IMR-90 (cell line): Measurements from ENCODE around the gene CTNS. TPM values are rescaled to one million over a fixed set of nuclear protein-coding genes. Genes with fewer than 3 reads are reported as not detected.

ENCODE experiments used
- ATAC-seq: fragments of 200-7000 bp; cut with Tn5 transposase; 2 replicates; pipeline ENCODE4 v1.9.1; 2020; ENCODE audit warnings: low read depth, mild to moderate bottlenecking, moderate library complexity
- BruUV-seq: library from RNA; stranded (reverse); fragments of 400-500 nt; replicated peaks from 2 replicates; lab custom pipeline; 2021; lab: Mats Ljungman, UMichigan
- CTCF ChIA-PET: fragments of 300-600 bp; formaldehyde crosslinking; extraction: SDS; loops from one replicate; lab custom pipeline; 2021; ENCODE audit warnings: antibody characterized with exemption; lab: Yijun Ruan, JAX
- POLR2A ChIA-PET: fragments of 300-600 bp; sonication (Branson Sonifier 250); formaldehyde crosslinking; loops from one replicate; lab custom pipeline; 2022; ENCODE audit warnings: antibody characterized with exemption; ENCODE audit not compliant: unreplicated experiment; lab: Charles Lee
- DNase-seq: peaks from one replicate; pipeline ENCODE4 v3.0.0; 2013
- H2AFZ ChIP-seq: replicated peaks from 2 replicates; pipeline ENCODE3; 2013; ENCODE audit warnings: low read length, mild to moderate bottlenecking; ENCODE audit not compliant: poor library complexity
- H2AK5ac ChIP-seq: 2 replicates; pipeline ENCODE4 v1.6.1; 2013; ENCODE audit warnings: low read depth, low read length, inconsistent platforms
- H2AK9ac ChIP-seq: replicated peaks from 2 replicates; pipeline ENCODE3; 2013; ENCODE audit warnings: mild to moderate bottlenecking, low read depth, low read length, moderate library complexity; ENCODE audit not compliant: poor library complexity
- H2BK120ac ChIP-seq: 2 replicates; pipeline ENCODE4 v1.6.1; 2013; ENCODE audit warnings: low read depth, low read length, inconsistent platforms
- H2BK15ac ChIP-seq: 3 replicates; pipeline ENCODE4 v1.6.1; 2013; ENCODE audit warnings: low read depth, low read length, inconsistent platforms
- H2BK20ac ChIP-seq: 2 replicates; pipeline ENCODE4 v1.6.1; 2013; ENCODE audit warnings: low read depth, mild to moderate bottlenecking, inconsistent platforms, low read length, moderate library complexity
- H2BK5ac ChIP-seq: 2 replicates; pipeline ENCODE4 v1.6.1; 2013; ENCODE audit warnings: mild to moderate bottlenecking, low read depth, low read length, inconsistent platforms; ENCODE audit not compliant: poor library complexity, severe bottlenecking
- H3K14ac ChIP-seq: replicated peaks from 2 replicates; pipeline ENCODE4 v1.6.1; 2013; ENCODE audit warnings: low read depth, low read length, inconsistent platforms
- H3K18ac ChIP-seq: 2 replicates; pipeline ENCODE4 v1.6.1; 2013; ENCODE audit warnings: low read depth, low read length, control low read depth
- H3K23ac ChIP-seq: 2 replicates; pipeline ENCODE4 v1.6.1; 2013; ENCODE audit warnings: low read depth, low read length, inconsistent platforms
- H3K27ac ChIP-seq: 2 replicates; pipeline ENCODE4 v1.5.1; 2013; ENCODE audit warnings: mild to moderate bottlenecking, control low read depth, low read length; ENCODE audit not compliant: insufficient read depth
- H3K27me3 ChIP-seq: 2 replicates; pipeline ENCODE4 v1.6.1; 2013; ENCODE audit warnings: low read length; ENCODE audit not compliant: control insufficient read depth, insufficient read depth
- H3K36me3 ChIP-seq: 2 replicates; pipeline ENCODE4 v1.6.1; 2013; ENCODE audit warnings: low read length, mixed read lengths; ENCODE audit not compliant: control insufficient read depth, insufficient read depth
- H3K4ac ChIP-seq: 2 replicates; pipeline ENCODE4 v1.6.1; 2013; ENCODE audit warnings: low read depth, low read length, inconsistent platforms
- H3K4me1 ChIP-seq: 2 replicates; pipeline ENCODE4 v1.6.1; 2013; ENCODE audit warnings: low read length, mixed read lengths; ENCODE audit not compliant: control insufficient read depth, insufficient read depth
- H3K4me2 ChIP-seq: 2 replicates; pipeline ENCODE4 v1.6.1; 2013; ENCODE audit warnings: low read depth, mild to moderate bottlenecking, control low read depth, low read length, moderate library complexity
- H3K4me3 ChIP-seq: 2 replicates; pipeline ENCODE4 v1.5.1; 2013; ENCODE audit warnings: low read depth, mild to moderate bottlenecking, control low read depth, low read length, moderate library complexity; ENCODE audit not compliant: insufficient read depth
- H3K56ac ChIP-seq: 2 replicates; pipeline ENCODE4 v1.6.1; 2013; ENCODE audit warnings: low read length, inconsistent platforms; ENCODE audit not compliant: insufficient read depth; ENCODE audit errors: extremely low read depth
- H3K79me1 ChIP-seq, 2 experiments: 2 replicates each; pipeline ENCODE4 v1.6.1; 2013; ENCODE audit warnings: low read length in 2 of 2, inconsistent platforms in 1 of 2, low read depth in 1 of 2
- H3K9ac ChIP-seq: 2 replicates; pipeline ENCODE4 v1.6.1; 2013; ENCODE audit warnings: low read depth, low read length, control low read depth
- H3K9me1 ChIP-seq: 2 replicates; pipeline ENCODE4 v1.6.1; 2013; ENCODE audit warnings: low read length, inconsistent platforms; ENCODE audit not compliant: insufficient read depth
- H3K9me3 ChIP-seq: 2 replicates; pipeline ENCODE4 v1.6.1; 2013; ENCODE audit warnings: low read length; ENCODE audit not compliant: control insufficient read depth, insufficient read depth
- H4K20me1 ChIP-seq: 2 replicates; pipeline ENCODE4 v1.6.1; 2013; ENCODE audit warnings: low read length, inconsistent platforms; ENCODE audit not compliant: insufficient read depth
- H4K5ac ChIP-seq: 2 replicates; pipeline ENCODE4 v1.6.1; 2013; ENCODE audit warnings: mild to moderate bottlenecking, low read depth, low read length, control low read depth
- H4K8ac ChIP-seq, 2 experiments: 2 replicates each; pipeline ENCODE4 v1.6.1; 2013; ENCODE audit warnings: low read depth in 2 of 2, low read length in 2 of 2, control low read depth in 1 of 2, inconsistent platforms in 1 of 2
- H4K91ac ChIP-seq: 2 replicates; pipeline ENCODE4 v1.6.1; 2013; ENCODE audit warnings: low read depth, low read length, inconsistent platforms; ENCODE audit not compliant: insufficient read depth
- BHLHE40 ChIP-seq: fragments of 150-350 bp; IDR thresholded peaks from 2 replicates; pipeline ENCODE4 v1.6.1; 2016; ENCODE audit warnings: mild to moderate bottlenecking, low read depth, low read length
- CEBPB ChIP-seq: IDR thresholded peaks from 2 replicates; pipeline ENCODE4 v1.6.1; 2012; ENCODE audit warnings: low read depth, low read length, improper control_type of control experiment
- CHD1 ChIP-seq: IDR thresholded peaks from 2 replicates; pipeline ENCODE4 v1.6.1; 2012; ENCODE audit warnings: low read depth, low read length, improper control_type of control experiment
- POLR2A ChIP-seq: IDR thresholded peaks from 2 replicates; pipeline ENCODE4 v1.6.1; 2012; ENCODE audit warnings: mild to moderate bottlenecking, low read depth, low read length
- RCOR1 ChIP-seq: IDR thresholded peaks from 2 replicates; pipeline ENCODE4 v1.6.1; 2012; ENCODE audit warnings: mild to moderate bottlenecking, low read length, improper control_type of control experiment; ENCODE audit not compliant: insufficient replicate concordance
- RFX5 ChIP-seq: IDR thresholded peaks from 2 replicates; pipeline ENCODE4 v1.8.0; 2012; ENCODE audit warnings: low read depth, mild to moderate bottlenecking, low read length, moderate library complexity
- SMC3 ChIP-seq: fragments of 150-350 bp; IDR thresholded peaks from 2 replicates; pipeline ENCODE4 v1.6.1; 2016; ENCODE audit warnings: low read depth, mild to moderate bottlenecking, antibody characterized with exemption, low read length, moderate library complexity
- WGBS, 2 experiments: methylation state at CpG; one replicate each; pipeline versions ENCODE4 v1.1.5 to v1.1.7; 2013; ENCODE audit warnings: missing lambda C conversion rate in 2 of 2; ENCODE audit not compliant: insufficient read length in 1 of 2; ENCODE audit errors: extremely low coverage in 2 of 2; 5-methylcytosine and 5-hydroxymethylcytosine counted together
- dilution Hi-C: fragments of 300-500 bp; cut with HindIII; formaldehyde crosslinking; loops from one replicate; pipeline ENCODE4 v1.14.3; 2018; ENCODE audit warnings: low sequenced_read_pairs; ENCODE audit not compliant: unreplicated experiment
- in situ Hi-C: fragments of 300-500 bp; cut with MboI; formaldehyde crosslinking; loops from 3 replicates; pipeline ENCODE4 v1.14.3; 2019; ENCODE audit warnings: low sequenced_read_pairs, inconsistent platforms, mixed read lengths
- intact Hi-C: fragments of 100-400 bp; cut with micrococcal nuclease; formaldehyde crosslinking; loops from 2 replicates; pipeline ENCODE4 v1.10.0; 2022
- polyA plus RNA-seq, 3 experiments: library from polyadenylated mRNA; depleted of rRNA; stranded (reverse); fragments of >200 nt; gene quantifications; 2 replicates each; pipeline ENCODE4 v1.2.3, GENCODE V29; 2012; ENCODE audit warnings: low replicate concordance in 1 of 3
- total RNA-seq: library from RNA; depleted of rRNA; stranded (reverse); fragments of >200 nt; gene quantifications from 2 replicates; pipeline ENCODE4 v1.2.3, GENCODE V29; 2012
- TF ChIP-seq, protein P1 (sequence below): fragments of 150-350 bp; IDR thresholded peaks from 2 replicates; pipeline ENCODE4 v1.6.1; 2016; ENCODE audit warnings: low read depth, mild to moderate bottlenecking, low read length, moderate library complexity, borderline replicate concordance
- TF ChIP-seq, protein P2 (sequence below): conservative IDR thresholded peaks from 2 replicates; pipeline ENCODE4 v1.5.1; 2012; ENCODE audit warnings: mild to moderate bottlenecking, low read depth, low read length, improper control_type of control experiment
- TF ChIP-seq, protein P3 (sequence below): fragments of 150-350 bp; IDR thresholded peaks from 2 replicates; pipeline ENCODE4 v1.6.1; 2017; ENCODE audit warnings: mild to moderate bottlenecking, antibody characterized with exemption, low read length, low read depth

CTNS gene
- total and polyA plus RNA-seq, 2 of the 4 experiments (the other 2 are of a cell fraction): 4.7 to 5.3 TPM

DNA sequence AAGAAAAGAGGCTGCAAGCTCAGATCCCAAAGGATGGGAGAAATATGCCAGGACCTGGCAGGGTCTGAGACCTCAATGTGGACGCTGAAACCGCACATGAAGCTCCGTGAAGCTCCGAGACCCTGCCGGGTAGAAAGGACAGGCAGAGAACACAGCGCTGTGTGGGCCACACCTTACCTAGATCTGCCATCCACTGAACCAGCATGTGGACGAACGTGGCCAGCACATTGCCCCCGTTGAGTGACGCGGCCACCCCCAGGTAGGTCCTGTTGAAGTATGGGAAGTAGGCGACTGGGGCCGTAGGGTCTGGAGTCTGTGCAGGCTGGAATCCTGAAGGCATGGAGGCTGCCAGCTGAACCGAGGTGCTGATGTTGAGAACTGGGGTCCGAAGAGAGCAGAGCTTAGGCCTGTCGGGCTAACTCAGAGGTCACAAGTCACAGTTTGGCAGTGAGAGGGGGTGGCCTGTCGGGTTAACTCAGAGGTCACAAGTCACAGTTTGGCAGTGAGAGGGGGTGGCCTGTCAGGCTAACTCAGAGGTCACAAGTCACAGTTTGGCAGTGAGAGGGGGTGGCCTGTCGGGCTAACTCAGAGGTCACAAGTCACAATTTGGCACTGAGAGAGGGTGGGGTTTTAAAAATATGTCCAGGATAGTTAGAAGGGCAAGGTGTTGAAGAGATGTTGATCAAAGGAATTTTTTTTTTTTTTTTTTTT lies 21.2 kb upstream of the CTNS start:
- DNase-seq (no peak), ATAC-seq (no peak)
- TF ChIP-seq, protein P1, sequence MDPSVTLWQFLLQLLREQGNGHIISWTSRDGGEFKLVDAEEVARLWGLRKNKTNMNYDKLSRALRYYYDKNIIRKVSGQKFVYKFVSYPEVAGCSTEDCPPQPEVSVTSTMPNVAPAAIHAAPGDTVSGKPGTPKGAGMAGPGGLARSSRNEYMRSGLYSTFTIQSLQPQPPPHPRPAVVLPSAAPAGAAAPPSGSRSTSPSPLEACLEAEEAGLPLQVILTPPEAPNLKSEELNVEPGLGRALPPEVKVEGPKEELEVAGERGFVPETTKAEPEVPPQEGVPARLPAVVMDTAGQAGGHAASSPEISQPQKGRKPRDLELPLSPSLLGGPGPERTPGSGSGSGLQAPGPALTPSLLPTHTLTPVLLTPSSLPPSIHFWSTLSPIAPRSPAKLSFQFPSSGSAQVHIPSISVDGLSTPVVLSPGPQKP: no peak
- TF ChIP-seq CEBPB (no peak), SMC3 (no peak), BHLHE40 (no peak), RCOR1 (no peak), POLR2A (no peak), CHD1 (no peak), RFX5 (no peak)
- TF ChIP-seq, protein P2, sequence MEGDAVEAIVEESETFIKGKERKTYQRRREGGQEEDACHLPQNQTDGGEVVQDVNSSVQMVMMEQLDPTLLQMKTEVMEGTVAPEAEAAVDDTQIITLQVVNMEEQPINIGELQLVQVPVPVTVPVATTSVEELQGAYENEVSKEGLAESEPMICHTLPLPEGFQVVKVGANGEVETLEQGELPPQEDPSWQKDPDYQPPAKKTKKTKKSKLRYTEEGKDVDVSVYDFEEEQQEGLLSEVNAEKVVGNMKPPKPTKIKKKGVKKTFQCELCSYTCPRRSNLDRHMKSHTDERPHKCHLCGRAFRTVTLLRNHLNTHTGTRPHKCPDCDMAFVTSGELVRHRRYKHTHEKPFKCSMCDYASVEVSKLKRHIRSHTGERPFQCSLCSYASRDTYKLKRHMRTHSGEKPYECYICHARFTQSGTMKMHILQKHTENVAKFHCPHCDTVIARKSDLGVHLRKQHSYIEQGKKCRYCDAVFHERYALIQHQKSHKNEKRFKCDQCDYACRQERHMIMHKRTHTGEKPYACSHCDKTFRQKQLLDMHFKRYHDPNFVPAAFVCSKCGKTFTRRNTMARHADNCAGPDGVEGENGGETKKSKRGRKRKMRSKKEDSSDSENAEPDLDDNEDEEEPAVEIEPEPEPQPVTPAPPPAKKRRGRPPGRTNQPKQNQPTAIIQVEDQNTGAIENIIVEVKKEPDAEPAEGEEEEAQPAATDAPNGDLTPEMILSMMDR: no peak
- TF ChIP-seq, protein P3, sequence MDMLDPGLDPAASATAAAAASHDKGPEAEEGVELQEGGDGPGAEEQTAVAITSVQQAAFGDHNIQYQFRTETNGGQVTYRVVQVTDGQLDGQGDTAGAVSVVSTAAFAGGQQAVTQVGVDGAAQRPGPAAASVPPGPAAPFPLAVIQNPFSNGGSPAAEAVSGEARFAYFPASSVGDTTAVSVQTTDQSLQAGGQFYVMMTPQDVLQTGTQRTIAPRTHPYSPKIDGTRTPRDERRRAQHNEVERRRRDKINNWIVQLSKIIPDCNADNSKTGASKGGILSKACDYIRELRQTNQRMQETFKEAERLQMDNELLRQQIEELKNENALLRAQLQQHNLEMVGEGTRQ: no peak
- Histone ChIP-seq H2AK5ac (no peak overlapping the region), H3K27me3 (no peaks in the 10 kb centered on the region), H3K23ac (no peak overlapping the region), H3K14ac (no peak overlapping the region), H4K20me1 (no peaks in the 10 kb centered on the region; the same call in 1 of the 2 replicates), H3K79me1 (no peaks in the 10 kb centered on the region), H4K91ac (no peak overlapping the region), H4K5ac (no peak overlapping the region), H3K36me3 (peaks cover 37% of the 10 kb centered on the region), H3K4me3 (no peak overlapping the region), H2AK9ac (peak overlapping the region; percentile 55), H2AFZ (no peak overlapping the region), H3K56ac (no peak overlapping the region), H3K9me1 (0 out of 2 replicates have a peak, but pooled peaks cover 6% of the 10 kb centered on the region), H3K9ac (no peak overlapping the region), H2BK5ac (no peak overlapping the region), H3K4me1 (no peaks in the 10 kb centered on the region), H2BK120ac (no peak overlapping the region), H3K4ac (no peak overlapping the region), H3K9me3 (no peaks in the 10 kb centered on the region), H2BK15ac (no peak overlapping the region), H3K4me2 (no peak overlapping the region), H3K27ac (no peak overlapping the region), H2BK20ac (no peak overlapping the region), H4K8ac (no peak overlapping the region), H3K18ac (no peak overlapping the region)
- in situ Hi-C loops: no loop called here
- WGBS, 2 experiments: 96% methylated on average over 5 of the region's 18 CpGs; no CpG with 5 or more reads in 1 of the 2 experiments
- dilution Hi-C loops: no loop called here
- intact Hi-C loops: no loop called here
- BruUV-seq: no TSS peak
- CTCF ChIA-PET: no interaction called here
- POLR2A ChIA-PET: no interaction called here
